Natural killer cell treated with Interleukin-12 subunit alpha and Interleukin-12 subunit beta and Interleukin-15 and Interleukin-18, amount 100 ng/mL, for 72 hours (primary cell): ENCODE data around the gene TRABD2B. TPM values are rescaled to one million over a fixed set of nuclear protein-coding genes. Genes with fewer than 3 reads are reported as not detected.

Experiments used
- ATAC-seq, 2 donors: fragments of 150-1000 bp; cut with Tn5 transposase in 1 of 2; sonication (Bioruptor Pico), chemical (Tn5 transposase) in 1 of 2; 2 replicates each; pipeline ENCODE4 v1.10.0; 2021
- DNase-seq: peaks from one replicate; pipeline ENCODE4 v3.0.0; 2022; ENCODE audit warnings: low spot score
- H3K27ac Mint-ChIP-seq, 2 donors: 1 replicate in 1 of 2; 2 replicates in 1 of 2; pipeline ENCODE4 v1.8.0; 2022; ENCODE audit warnings: mixed read lengths in 2 of 2, mild to moderate bottlenecking in 1 of 2, moderate library complexity in 1 of 2
- H3K27me3 Mint-ChIP-seq, 2 donors: 1 replicate in 1 of 2; 2 replicates in 1 of 2; pipeline ENCODE4 v1.8.0; 2022; ENCODE audit warnings: mixed read lengths in 2 of 2
- H3K36me3 Mint-ChIP-seq: one replicate; pipeline ENCODE4 v1.8.0; 2022; ENCODE audit warnings: mixed read lengths
- H3K4me1 Mint-ChIP-seq, 2 donors: 1 replicate in 1 of 2; 2 replicates in 1 of 2; pipeline ENCODE4 v1.8.0; 2022; ENCODE audit warnings: low read depth in 2 of 2, mixed read lengths in 2 of 2, mild to moderate bottlenecking in 1 of 2
- H3K4me3 Mint-ChIP-seq: one replicate; pipeline ENCODE4 v1.8.0; 2022; ENCODE audit warnings: mixed read lengths
- H3K9me3 Mint-ChIP-seq: 2 replicates; pipeline ENCODE4 v1.8.0; 2022; ENCODE audit warnings: mixed read lengths
- total RNA-seq, 2 donors: library from RNA; stranded (reverse); gene quantifications; one replicate each; pipeline ENCODE4 v1.2.3, GENCODE V29; 2022

Gene TRABD2B
- total RNA-seq, 2 donors from 2014 or later: not detected

- H3K9me3 Mint-ChIP-seq: no peaks in the 10 kb centered on the region
- H3K4me1 Mint-ChIP-seq: peaks cover 6 to 8% of the 10 kb centered on the region in 2 donors
- H3K27ac Mint-ChIP-seq: no peak overlapping the region
- DNase-seq (no peak), ATAC-seq (no peak)
- no peak overlapping the region for H3K4me3 Mint-ChIP-seq
- H3K36me3 Mint-ChIP-seq: no peaks in the 10 kb centered on the region
- H3K27me3 Mint-ChIP-seq: peaks cover 37 to 60% of the 10 kb centered on the region in 2 donors
Observed at GRCh38 chr1:47993416-47993740, 3.8 kb downstream of the TRABD2B start.

GRCh38 chr1:47992720-47993415, 4.3 kb downstream of the TRABD2B start:
- Mint-ChIP-seq H3K4me1 (peaks cover 6 to 8% of the 10 kb centered on the region in 2 donors), H3K9me3 (no peaks in the 10 kb centered on the region), H3K36me3 (no peaks in the 10 kb centered on the region), H3K27ac (no peak overlapping the region), H3K4me3 (no peak overlapping the region), H3K27me3 (peaks cover 37 to 55% of the 10 kb centered on the region in 2 donors)
- ATAC-seq (no peak), DNase-seq (no peak)

- Mint-ChIP-seq H3K9me3 (no peaks in the 10 kb centered on the region), H3K27ac (no peak overlapping the region), H3K4me1 (peaks cover 6 to 8% of the 10 kb centered on the region in 2 donors), H3K27me3 (peaks cover 39 to 54% of the 10 kb centered on the region in 2 donors), H3K36me3 (no peaks in the 10 kb centered on the region), H3K4me3 (no peak overlapping the region)
- ATAC-seq (no peak), DNase-seq (no peak)
Observed at GRCh38 chr1:47991673-47992072, 5.5 kb downstream of the TRABD2B start.

- no peaks in the 10 kb centered on the region for H3K9me3 Mint-ChIP-seq
- H3K27me3 Mint-ChIP-seq: peaks cover 42 to 55% of the 10 kb centered on the region in 2 donors
- no peaks in the 10 kb centered on the region for H3K36me3 Mint-ChIP-seq
- DNase-seq: no peak
- H3K4me1 Mint-ChIP-seq: peaks cover 5% of the 10 kb centered on the region in 2 donors
- no peak for ATAC-seq
- no peak overlapping the region for H3K27ac Mint-ChIP-seq
- H3K4me3 Mint-ChIP-seq: no peak overlapping the region
Observed at GRCh38 chr1:47991187-47991586, 6.0 kb downstream of the TRABD2B start.

DNA sequence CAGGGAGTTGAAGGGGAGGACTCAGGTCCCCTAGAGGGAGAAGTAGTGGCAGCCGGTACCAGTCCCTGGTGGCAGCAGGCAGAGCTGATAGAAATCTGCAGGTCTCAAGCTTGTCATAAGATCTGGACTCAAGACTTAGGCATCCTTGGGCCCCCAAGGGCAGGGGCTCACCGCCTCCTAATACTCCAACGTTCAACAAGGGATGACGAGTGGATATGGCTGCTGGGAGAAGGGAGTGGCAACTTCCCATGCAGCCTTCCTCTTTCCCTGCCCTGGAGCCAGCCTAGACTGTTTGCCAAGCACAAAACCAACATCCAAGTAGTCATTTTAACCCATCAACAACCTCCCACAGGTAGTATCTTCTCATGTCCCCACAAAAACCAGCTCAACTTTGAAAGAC, 6.9 kb downstream of the TRABD2B start:
- Mint-ChIP-seq H3K4me3 (no peak overlapping the region), H3K36me3 (no peaks in the 10 kb centered on the region), H3K4me1 (no peaks in the 10 kb centered on the region), H3K27ac (no peak overlapping the region), H3K27me3 (peaks cover 42 to 55% of the 10 kb centered on the region in 2 donors), H3K9me3 (no peaks in the 10 kb centered on the region)
- no peak for DNase-seq
- ATAC-seq: no peak

DNA sequence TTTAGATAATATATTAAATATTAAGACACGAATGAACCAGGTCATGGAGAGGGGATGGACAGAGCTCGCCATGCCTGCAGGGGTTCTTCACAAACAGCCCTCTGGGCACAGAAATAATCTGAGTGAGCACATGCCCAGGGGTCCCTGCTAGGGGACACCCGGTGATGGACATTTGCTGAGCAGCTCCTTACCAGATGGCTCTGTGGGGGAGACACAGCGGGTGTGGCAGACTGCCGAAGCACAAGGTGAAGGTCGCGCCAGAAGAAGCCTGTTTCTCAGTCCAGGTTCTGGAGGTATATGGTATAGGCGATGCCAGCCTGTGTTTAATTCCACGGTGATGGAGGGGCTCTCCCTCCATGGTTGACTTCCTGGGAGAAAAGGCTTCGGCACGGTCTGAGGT, 9.6 kb downstream of the TRABD2B start:
- DNase-seq: no peak
- H3K27me3 Mint-ChIP-seq: peaks cover 51 to 58% of the 10 kb centered on the region in 2 donors
- H3K27ac Mint-ChIP-seq: no peak overlapping the region
- no peaks in the 10 kb centered on the region for H3K9me3 Mint-ChIP-seq
- no peak for ATAC-seq
- no peak overlapping the region for H3K4me3 Mint-ChIP-seq
- H3K36me3 Mint-ChIP-seq: no peaks in the 10 kb centered on the region
- peaks cover 0 to 2% of the 10 kb centered on the region in 2 donors for H3K4me1 Mint-ChIP-seq

- Mint-ChIP-seq H3K27me3 (peaks cover 48 to 53% of the 10 kb centered on the region in 2 donors), H3K9me3 (no peaks in the 10 kb centered on the region), H3K4me3 (no peak overlapping the region), H3K36me3 (no peaks in the 10 kb centered on the region), H3K27ac (no peak overlapping the region), H3K4me1 (peaks cover 0 to 2% of the 10 kb centered on the region in 2 donors)
- DNase-seq: no peak
- no peak for ATAC-seq
Observed at GRCh38 chr1:47986761-47987200, 10.4 kb downstream of the TRABD2B start.

GRCh38 chr1:47985018-47985417, 12.2 kb downstream of the TRABD2B start:
- Mint-ChIP-seq H3K4me3 (no peak overlapping the region), H3K27ac (no peak overlapping the region), H3K9me3 (no peaks in the 10 kb centered on the region), H3K4me1 (peaks cover 0 to 2% of the 10 kb centered on the region in 2 donors), H3K27me3 (peaks cover 48 to 50% of the 10 kb centered on the region in 2 donors), H3K36me3 (no peaks in the 10 kb centered on the region)
- DNase-seq: no peak
- no peak for ATAC-seq

DNA sequence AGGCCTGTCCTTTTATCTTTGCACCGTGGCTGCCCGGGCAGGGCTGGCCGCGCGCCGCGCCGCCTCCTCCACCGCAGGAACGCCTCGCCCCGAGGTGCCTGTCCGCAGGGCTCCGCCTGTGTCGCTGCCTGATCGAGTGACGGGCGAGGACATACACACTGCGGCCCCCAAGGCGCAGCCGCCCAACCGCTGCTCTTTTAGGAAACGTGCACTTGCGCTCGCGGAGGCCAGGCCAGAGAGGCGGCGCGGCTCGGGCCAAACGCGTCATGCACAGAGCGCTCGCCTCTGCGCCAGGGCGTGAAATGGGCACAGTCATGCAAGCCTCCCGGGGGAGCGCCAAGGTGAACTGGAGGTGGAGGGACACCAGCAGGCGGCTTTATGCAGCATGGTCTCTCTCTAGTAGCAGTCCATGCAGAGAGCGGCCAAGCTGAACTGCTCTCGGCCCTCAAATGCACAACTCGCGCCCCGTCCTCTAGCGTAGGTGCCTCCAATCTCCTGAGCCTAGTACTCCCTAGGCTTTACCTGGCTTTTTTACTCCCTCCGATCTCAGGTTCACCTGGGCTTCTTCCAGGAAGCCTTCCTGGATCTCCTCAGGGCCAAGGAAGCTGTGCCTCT, 12.9 kb downstream of the TRABD2B start:
- Mint-ChIP-seq H3K4me3 (no peak overlapping the region), H3K9me3 (no peaks in the 10 kb centered on the region), H3K4me1 (peaks cover 0 to 2% of the 10 kb centered on the region in 2 donors), H3K27me3 (peaks cover 46 to 47% of the 10 kb centered on the region in 2 donors), H3K36me3 (no peaks in the 10 kb centered on the region), H3K27ac (no peak overlapping the region)
- DNase-seq (no peak), ATAC-seq (no peak)

GRCh38 chr1:47983691-47984090, 13.5 kb downstream of the TRABD2B start:
- no peak overlapping the region for H3K4me3 Mint-ChIP-seq
- no peak overlapping the region for H3K27ac Mint-ChIP-seq
- ATAC-seq (no peak), DNase-seq (no peak)
- H3K4me1 Mint-ChIP-seq: peaks cover 0 to 2% of the 10 kb centered on the region in 2 donors
- no peaks in the 10 kb centered on the region for H3K36me3 Mint-ChIP-seq
- peaks cover 45 to 47% of the 10 kb centered on the region in 2 donors for H3K27me3 Mint-ChIP-seq
- H3K9me3 Mint-ChIP-seq: no peaks in the 10 kb centered on the region

DNA sequence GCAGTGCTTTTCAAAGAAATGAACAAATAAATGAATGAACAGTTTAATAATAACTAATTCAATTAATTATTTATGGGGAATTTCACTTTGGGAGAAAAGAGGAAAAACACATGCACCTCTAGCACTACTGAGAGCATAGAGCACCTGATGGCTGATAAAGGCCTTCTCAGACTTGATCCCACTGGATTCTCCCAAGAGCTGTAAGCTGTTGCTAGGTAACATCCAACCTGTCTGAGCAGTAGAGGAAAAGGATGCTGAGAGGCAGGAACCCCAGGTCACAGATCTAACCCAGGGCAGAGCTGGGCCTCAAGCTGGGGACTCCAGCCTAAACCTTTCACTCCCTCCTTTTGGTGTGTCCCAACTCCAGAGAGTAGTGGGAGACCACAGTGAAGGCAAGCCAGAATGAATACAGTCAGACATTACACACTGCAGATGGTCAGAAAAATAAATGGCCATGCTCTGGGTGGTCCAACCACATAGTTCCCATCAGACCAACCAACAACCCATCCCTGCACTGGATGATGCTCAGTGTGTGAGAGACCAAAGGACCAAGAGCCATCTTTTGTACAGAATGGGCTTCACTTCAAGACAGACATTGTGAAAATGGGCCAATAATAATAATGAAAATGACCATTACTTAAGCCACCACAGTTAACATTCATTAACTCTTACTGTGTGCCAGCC, 15.4 kb downstream of the TRABD2B start:
- DNase-seq (no peak), ATAC-seq (no peak)
- no peak overlapping the region for H3K4me3 Mint-ChIP-seq
- H3K27me3 Mint-ChIP-seq: peaks cover 37 to 46% of the 10 kb centered on the region in 2 donors
- H3K36me3 Mint-ChIP-seq: no peaks in the 10 kb centered on the region
- peaks cover 0 to 2% of the 10 kb centered on the region in 2 donors for H3K4me1 Mint-ChIP-seq
- no peaks in the 10 kb centered on the region for H3K9me3 Mint-ChIP-seq
- no peak overlapping the region for H3K27ac Mint-ChIP-seq

- Mint-ChIP-seq H3K9me3 (no peaks in the 10 kb centered on the region), H3K27me3 (peaks cover 28 to 37% of the 10 kb centered on the region in 2 donors), H3K4me3 (no peak overlapping the region), H3K36me3 (no peaks in the 10 kb centered on the region), H3K4me1 (peaks cover 0 to 2% of the 10 kb centered on the region in 2 donors), H3K27ac (no peak overlapping the region)
- DNase-seq (no peak), ATAC-seq (no peak)
Observed at GRCh38 chr1:47980501-47980900, 16.7 kb downstream of the TRABD2B start.

DNA sequence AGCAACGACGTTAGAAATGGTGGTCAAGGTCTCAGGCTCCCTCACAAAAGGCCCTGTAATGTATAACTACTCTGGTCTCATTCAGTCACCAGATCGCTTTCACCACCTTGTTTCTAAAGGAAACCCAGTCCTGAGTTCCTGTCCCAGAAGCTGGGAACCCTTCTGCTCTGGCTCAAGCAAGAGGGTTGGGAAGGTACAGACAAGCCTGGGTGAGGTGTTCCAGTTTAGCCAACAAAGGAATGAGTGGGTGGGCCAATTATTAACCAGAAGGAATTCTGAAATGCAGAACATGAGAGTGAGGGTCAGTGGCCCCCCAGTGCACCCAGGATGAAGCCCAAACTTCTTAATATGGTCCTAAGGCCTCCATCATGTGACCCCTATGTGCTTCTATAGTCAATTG, 17.5 kb downstream of the TRABD2B start:
- peaks cover 24 to 33% of the 10 kb centered on the region in 2 donors for H3K27me3 Mint-ChIP-seq

GRCh38 chr1:47978486-47978885, 18.7 kb downstream of the TRABD2B start:
- DNase-seq: no peak
- Mint-ChIP-seq H3K4me1 (no peaks in the 10 kb centered on the region), H3K4me3 (no peak overlapping the region), H3K9me3 (no peaks in the 10 kb centered on the region), H3K27ac (no peak overlapping the region), H3K36me3 (no peaks in the 10 kb centered on the region), H3K27me3 (peaks cover 18 to 31% of the 10 kb centered on the region in 2 donors)
- ATAC-seq: no peak

More for the DNA sequence above, 17.5 kb downstream of the TRABD2B start:
- DNase-seq (no peak), ATAC-seq (no peak)
- Mint-ChIP-seq H3K36me3 (no peaks in the 10 kb centered on the region), H3K9me3 (no peaks in the 10 kb centered on the region), H3K4me1 (peaks cover 0 to 1% of the 10 kb centered on the region in 2 donors), H3K27ac (no peak overlapping the region), H3K4me3 (no peak overlapping the region)
